ENCODE measurements around the gene CCDC40. TPM values are rescaled to one million over a fixed set of nuclear protein-coding genes. Genes with fewer than 3 reads are reported as not detected.
A peak's percentile ranks its signal among the peaks of the same experiment; 100 is the strongest.

Gene CCDC40
- polyA plus RNA-seq, 4 donors, result 0.45 to 3.8 (median 1.0) TPM

DNA sequence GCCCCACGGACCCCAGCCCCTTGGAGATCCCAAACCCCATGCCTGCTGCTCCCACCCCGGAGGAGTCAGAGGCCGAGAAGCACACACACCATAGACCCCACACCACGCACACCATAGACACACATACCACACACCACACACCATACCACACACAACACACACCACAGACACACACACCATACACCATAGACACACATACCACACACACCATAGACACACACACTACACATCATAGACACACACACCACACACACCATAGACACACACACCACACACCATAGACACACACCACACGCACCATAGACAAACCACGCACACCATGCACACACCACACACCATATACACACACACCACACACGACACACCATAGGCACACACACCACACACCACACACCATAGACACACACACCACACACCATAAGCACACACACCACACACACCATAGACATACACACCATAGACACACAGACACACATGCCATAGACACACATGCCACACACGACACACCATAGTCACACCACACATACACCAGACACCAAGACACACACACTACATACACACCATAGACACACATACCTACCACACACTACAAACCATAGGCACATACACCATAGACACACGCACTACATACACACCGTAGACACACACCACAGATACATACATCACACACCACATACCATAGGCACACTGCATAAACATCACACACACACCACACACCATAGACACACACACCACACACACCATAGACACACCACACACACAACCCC lies 12.1 kb upstream of the CCDC40 start:
- 39 to 47% (median 42%) methylated on average over 9 to 10 of the region's 10 CpGs for WGBS, 3 donors
- Histone ChIP-seq H3K36me3 (ENCODE audit: control insufficient read depth in 3 of 3, insufficient read depth in 2 of 3, low read depth in 1 of 3, low read length in 3 of 3) (peaks cover 0 to 21% (median 0%) of the 10 kb centered on the region in 3 donors), H3K9me3 (ENCODE audit: control insufficient read depth in 2 of 2, insufficient read depth in 1 of 2, low read depth in 1 of 2, low read length in 1 of 2) (no peaks in the 10 kb centered on the region), H3K27me3 (ENCODE audit: control insufficient read depth in 3 of 3, insufficient read depth in 3 of 3, low read length in 3 of 3) (no peaks in the 10 kb centered on the region), H3K27ac (ENCODE audit: low read depth in 1 of 3, low read length in 2 of 3) (peak overlapping the region in 2 of 3 donors; percentile 0 to 68), H3K4me3 (ENCODE audit: low read depth in 1 of 3, low read length in 3 of 3) (peak overlapping the region in 2 of 3 donors; percentile 31 to 34), H3K4me1 (ENCODE audit: control insufficient read depth in 3 of 3, insufficient read depth in 2 of 3, low read depth in 1 of 3, low read length in 2 of 3) (peaks cover 1 to 35% (median 2%) of the 10 kb centered on the region in 3 donors)
- DNase-seq (no peak), FAIRE-seq (no peak)

GRCh38 chr17:80025140-80025539 lies 11.3 kb upstream of the CCDC40 start:
- no peak for FAIRE-seq
- WGBS, 3 donors, result 25 to 37% (median 26%) methylated on average over 9 to 11 of the region's 11 CpGs
- Histone ChIP-seq H3K27ac (ENCODE audit: low read depth in 1 of 3, low read length in 2 of 3) (peak overlapping the region in 1 of 3 donors; percentile 44), H3K4me1 (ENCODE audit: control insufficient read depth in 3 of 3, insufficient read depth in 2 of 3, low read depth in 1 of 3, low read length in 2 of 3) (peaks cover 1 to 41% (median 2%) of the 10 kb centered on the region in 3 donors), H3K36me3 (ENCODE audit: control insufficient read depth in 3 of 3, insufficient read depth in 2 of 3, low read depth in 1 of 3, low read length in 3 of 3) (peaks cover 0 to 27% (median 0%) of the 10 kb centered on the region in 3 donors), H3K4me3 (ENCODE audit: low read depth in 1 of 3, low read length in 3 of 3) (no peak overlapping the region), H3K27me3 (ENCODE audit: control insufficient read depth in 3 of 3, insufficient read depth in 3 of 3, low read length in 3 of 3) (no peaks in the 10 kb centered on the region), H3K9me3 (ENCODE audit: control insufficient read depth in 2 of 2, insufficient read depth in 1 of 2, low read depth in 1 of 2, low read length in 1 of 2) (no peaks in the 10 kb centered on the region)
- DNase-seq, result peak; percentile 43 to 80

DNA sequence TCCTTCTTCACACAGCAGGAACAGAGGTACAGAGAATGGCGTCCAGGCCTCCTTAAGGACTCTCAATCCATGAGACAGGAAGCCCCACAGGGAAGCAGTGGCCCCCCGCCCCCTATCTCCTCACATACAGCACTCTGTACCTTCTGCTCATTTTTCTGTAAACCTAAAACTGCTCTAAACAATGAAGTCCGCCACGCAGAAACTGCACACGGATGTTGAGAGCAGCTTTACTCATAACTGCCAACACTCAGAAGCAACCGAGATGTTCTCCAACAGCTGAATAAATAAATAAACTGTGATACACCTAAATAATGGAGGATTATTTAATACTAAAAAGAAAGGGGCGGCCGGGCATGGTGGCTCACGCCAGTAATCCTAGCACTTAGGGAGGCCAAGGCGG lies 10.6 kb upstream of the CCDC40 start:
- Histone ChIP-seq H3K4me1 (ENCODE audit: control insufficient read depth in 3 of 3, insufficient read depth in 2 of 3, low read depth in 1 of 3, low read length in 2 of 3) (peaks cover 1 to 43% (median 2%) of the 10 kb centered on the region in 3 donors), H3K4me3 (ENCODE audit: low read depth in 1 of 3, low read length in 3 of 3) (no peak overlapping the region), H3K27ac (ENCODE audit: low read depth in 1 of 3, low read length in 2 of 3) (peak overlapping the region in 1 of 3 donors; percentile 44), H3K27me3 (ENCODE audit: control insufficient read depth in 3 of 3, insufficient read depth in 3 of 3, low read length in 3 of 3) (no peaks in the 10 kb centered on the region), H3K36me3 (ENCODE audit: control insufficient read depth in 3 of 3, insufficient read depth in 2 of 3, low read depth in 1 of 3, low read length in 3 of 3) (peaks cover 0 to 28% (median 0%) of the 10 kb centered on the region in 3 donors), H3K9me3 (ENCODE audit: control insufficient read depth in 2 of 2, insufficient read depth in 1 of 2, low read depth in 1 of 2, low read length in 1 of 2) (no peaks in the 10 kb centered on the region)
- WGBS, 3 donors, result 65 to 76% (median 73%) methylated on average over 10 of the region's 10 CpGs
- FAIRE-seq, result no peak
- no peak for DNase-seq

DNA sequence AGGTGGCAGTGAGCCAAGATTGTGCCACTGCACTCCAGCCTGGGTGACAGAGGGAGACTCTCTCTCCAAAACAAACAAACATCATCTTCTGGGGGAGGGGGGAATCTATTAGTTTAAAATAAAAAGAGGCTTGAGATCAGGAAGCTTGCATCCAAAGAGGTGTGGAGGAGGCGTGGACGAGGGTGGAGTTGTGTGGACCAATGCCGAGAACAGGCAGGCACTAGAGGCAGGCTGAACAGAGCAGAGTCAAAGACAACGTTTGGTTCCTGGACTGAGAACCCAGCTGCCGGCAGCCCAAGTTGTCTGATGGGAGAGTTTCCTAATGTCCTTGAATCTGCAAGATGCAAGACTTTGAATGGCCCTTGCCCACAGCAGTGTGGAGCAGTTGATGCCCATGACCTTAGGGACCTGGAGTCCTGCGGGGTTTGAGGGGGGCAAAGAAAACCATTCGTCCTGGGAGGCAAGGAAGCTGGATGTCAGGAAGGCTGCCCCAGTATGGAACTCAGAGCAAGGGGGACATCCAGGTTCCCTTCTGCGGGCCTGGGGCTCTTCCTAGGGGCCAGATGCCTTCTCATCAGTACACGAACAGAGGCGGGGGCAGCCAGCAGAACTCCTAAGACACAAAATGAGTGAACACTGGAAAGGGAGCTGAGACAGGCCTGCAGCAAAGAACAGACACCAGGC lies 9.9 kb upstream of the CCDC40 start:
- Histone ChIP-seq H3K4me3 (ENCODE audit: low read depth in 1 of 3, low read length in 3 of 3) (no peak overlapping the region), H3K27ac (ENCODE audit: low read depth in 1 of 3, low read length in 2 of 3) (no peak overlapping the region), H3K9me3 (ENCODE audit: control insufficient read depth in 2 of 2, insufficient read depth in 1 of 2, low read depth in 1 of 2, low read length in 1 of 2) (no peaks in the 10 kb centered on the region), H3K27me3 (ENCODE audit: control insufficient read depth in 3 of 3, insufficient read depth in 3 of 3, low read length in 3 of 3) (no peaks in the 10 kb centered on the region), H3K36me3 (ENCODE audit: control insufficient read depth in 3 of 3, insufficient read depth in 2 of 3, low read depth in 1 of 3, low read length in 3 of 3) (peaks cover 0 to 32% (median 0%) of the 10 kb centered on the region in 3 donors), H3K4me1 (ENCODE audit: control insufficient read depth in 3 of 3, insufficient read depth in 2 of 3, low read depth in 1 of 3, low read length in 2 of 3) (peaks cover 1 to 48% (median 2%) of the 10 kb centered on the region in 3 donors)
- DNase-seq (peak; percentile 26 to 68), FAIRE-seq (no peak)
- 45 to 62% (median 54%) methylated on average over 10 of the region's 10 CpGs for WGBS, 3 donors

GRCh38 chr17:80027043-80027435 lies 9.4 kb upstream of the CCDC40 start:
- FAIRE-seq (no peak), DNase-seq (no peak)
- WGBS, 3 donors, result 95 to 99% (median 96%) methylated on average over 8 of the region's 8 CpGs
- peaks cover 1 to 48% (median 2%) of the 10 kb centered on the region in 3 donors for H3K4me1 ChIP-seq (ENCODE audit: control insufficient read depth in 3 of 3, insufficient read depth in 2 of 3, low read depth in 1 of 3, low read length in 2 of 3)
- H3K27ac ChIP-seq (ENCODE audit: low read depth in 1 of 3, low read length in 2 of 3), result no peak overlapping the region
- H3K4me3 ChIP-seq (ENCODE audit: low read depth in 1 of 3, low read length in 3 of 3), result no peak overlapping the region
- no peaks in the 10 kb centered on the region for H3K27me3 ChIP-seq (ENCODE audit: control insufficient read depth in 3 of 3, insufficient read depth in 3 of 3, low read length in 3 of 3)
- no peaks in the 10 kb centered on the region for H3K9me3 ChIP-seq (ENCODE audit: control insufficient read depth in 2 of 2, insufficient read depth in 1 of 2, low read depth in 1 of 2, low read length in 1 of 2)
- peaks cover 0 to 32% (median 0%) of the 10 kb centered on the region in 3 donors for H3K36me3 ChIP-seq (ENCODE audit: control insufficient read depth in 3 of 3, insufficient read depth in 2 of 3, low read depth in 1 of 3, low read length in 3 of 3)

GRCh38 chr17:80028030-80028429 lies 8.4 kb upstream of the CCDC40 start:
- Histone ChIP-seq H3K36me3 (ENCODE audit: control insufficient read depth in 3 of 3, insufficient read depth in 2 of 3, low read depth in 1 of 3, low read length in 3 of 3) (peaks cover 0 to 32% (median 0%) of the 10 kb centered on the region in 3 donors), H3K4me1 (ENCODE audit: control insufficient read depth in 3 of 3, insufficient read depth in 2 of 3, low read depth in 1 of 3, low read length in 2 of 3) (peaks cover 1 to 47% (median 2%) of the 10 kb centered on the region in 3 donors), H3K9me3 (ENCODE audit: control insufficient read depth in 2 of 2, insufficient read depth in 1 of 2, low read depth in 1 of 2, low read length in 1 of 2) (no peaks in the 10 kb centered on the region), H3K27me3 (ENCODE audit: control insufficient read depth in 3 of 3, insufficient read depth in 3 of 3, low read length in 3 of 3) (no peaks in the 10 kb centered on the region), H3K4me3 (ENCODE audit: low read depth in 1 of 3, low read length in 3 of 3) (no peak overlapping the region), H3K27ac (ENCODE audit: low read depth in 1 of 3, low read length in 2 of 3) (no peak overlapping the region)
- no peak for FAIRE-seq
- DNase-seq, result no peak
- 77 to 86% (median 85%) methylated on average over 10 of the region's 10 CpGs for whole genome bisulfite sequencing, 3 donors

DNA sequence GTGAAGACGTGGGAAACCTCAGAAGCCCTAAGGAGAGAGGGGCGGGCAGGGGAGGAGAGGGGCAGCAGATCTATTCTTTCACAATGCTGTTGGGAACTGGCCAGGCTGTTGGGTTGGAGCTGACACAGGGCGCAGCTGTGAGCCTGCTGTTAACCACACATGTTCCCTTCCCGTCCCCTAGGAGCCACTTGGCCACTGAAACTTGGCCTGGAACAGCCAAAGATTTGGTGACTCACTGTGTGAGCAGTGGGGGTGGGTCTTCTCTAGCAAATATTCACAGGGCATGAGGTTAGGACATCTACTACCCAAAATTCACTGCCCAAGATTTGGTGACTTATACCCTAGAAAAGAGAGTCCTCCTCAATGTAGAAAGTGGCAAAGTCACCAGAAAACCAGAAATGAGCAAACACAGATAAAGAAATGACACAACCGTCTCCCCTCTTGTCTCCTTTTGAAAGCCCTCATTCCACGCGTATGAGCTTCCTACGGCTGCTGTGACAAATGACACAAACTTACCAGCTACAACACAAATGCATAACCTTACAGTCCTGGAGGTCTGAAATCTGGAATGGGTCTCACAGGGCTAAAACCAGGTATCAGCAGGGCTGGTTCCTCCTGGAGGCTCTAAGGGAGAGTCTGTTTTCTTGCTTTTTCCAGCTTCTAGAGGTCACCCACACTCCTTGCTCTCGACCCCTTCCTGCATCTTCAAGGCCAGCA lies 7.0 kb upstream of the CCDC40 start:
- Histone ChIP-seq H3K9me3 (ENCODE audit: control insufficient read depth in 2 of 2, insufficient read depth in 1 of 2, low read depth in 1 of 2, low read length in 1 of 2) (no peaks in the 10 kb centered on the region), H3K4me1 (ENCODE audit: control insufficient read depth in 3 of 3, insufficient read depth in 2 of 3, low read depth in 1 of 3, low read length in 2 of 3) (peaks cover 1 to 38% (median 2%) of the 10 kb centered on the region in 3 donors), H3K4me3 (ENCODE audit: low read depth in 1 of 3, low read length in 3 of 3) (no peak overlapping the region), H3K27me3 (ENCODE audit: control insufficient read depth in 3 of 3, insufficient read depth in 3 of 3, low read length in 3 of 3) (no peaks in the 10 kb centered on the region), H3K36me3 (ENCODE audit: control insufficient read depth in 3 of 3, insufficient read depth in 2 of 3, low read depth in 1 of 3, low read length in 3 of 3) (peaks cover 0 to 32% (median 0%) of the 10 kb centered on the region in 3 donors), H3K27ac (ENCODE audit: low read depth in 1 of 3, low read length in 2 of 3) (peak overlapping the region in 1 of 3 donors; percentile 65)
- 54 to 72% (median 57%) methylated on average over 8 to 9 of the region's 9 CpGs for WGBS, 3 donors
- DNase-seq (no peak), FAIRE-seq (no peak)

Data from small intestine (tissue), 7 donors.